Endothelial cell of hepatic sinusoid (primary cell): ENCODE results near the gene TRPV3.
"Not testable (repeated sequence)": the region's sequence is repeated elsewhere in the genome, so short reads cannot be mapped to it uniquely, and the experiment has no call there.

Source experiments
- in situ Hi-C: cut with HindIII; loops from 2 replicates; pipeline ENCODE4 v1.10.0; 2017; ENCODE audit warnings: low sequenced_read_pairs

Gene TRPV3

GRCh38 chr17:3475812-3476610 is 81.6 kb downstream of the TRPV3 start, which contains the start of gene ASPA:
Gene ASPA (plus strand): TSS chr17:3475997. CDS start chr17:3476160, 163 bp downstream.
- in situ Hi-C loops = no loop called here

DNA sequence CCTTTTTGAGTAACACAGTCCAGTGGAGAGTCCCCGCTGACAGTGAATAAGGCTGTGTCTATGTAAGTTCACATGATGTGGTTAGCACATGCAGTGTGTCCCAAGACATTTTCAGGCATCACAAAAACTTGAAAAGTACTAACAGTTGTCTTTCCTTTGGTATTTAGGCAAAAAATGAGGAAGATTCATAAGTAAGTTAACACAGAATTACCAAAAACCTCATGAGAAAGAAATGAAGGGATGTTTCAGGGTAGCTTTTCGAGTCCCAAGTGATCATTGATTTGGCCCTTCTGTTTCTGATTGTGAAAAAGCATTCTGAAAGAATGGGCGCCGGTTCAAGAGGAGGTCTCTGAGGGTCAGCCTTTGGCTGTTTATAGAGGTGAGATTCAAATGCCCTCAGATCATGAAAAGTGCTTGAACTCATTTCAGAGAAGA is 82.3 kb downstream of the TRPV3 start:
- in situ Hi-C loops = no loop called here

DNA sequence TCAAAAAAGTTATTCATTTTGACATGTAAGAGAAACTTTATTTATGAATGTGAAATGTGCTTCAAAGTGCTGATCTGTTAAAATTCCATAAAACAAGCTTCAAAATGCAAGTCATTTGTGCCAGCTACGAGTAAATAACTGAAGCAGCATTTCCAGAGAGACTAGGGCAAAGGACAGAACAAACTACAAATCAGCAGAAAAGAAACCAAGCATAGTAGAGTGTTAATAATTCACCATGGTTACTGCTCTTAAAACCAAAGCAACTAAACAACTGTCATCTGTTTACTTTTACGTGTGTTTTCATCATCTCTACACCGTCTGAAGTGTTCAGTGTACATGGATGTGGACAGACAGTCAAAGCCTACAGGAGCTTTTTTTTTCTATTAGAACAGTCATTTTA is 83.4 kb downstream of the TRPV3 start:
- in situ Hi-C loops = no loop called here

DNA sequence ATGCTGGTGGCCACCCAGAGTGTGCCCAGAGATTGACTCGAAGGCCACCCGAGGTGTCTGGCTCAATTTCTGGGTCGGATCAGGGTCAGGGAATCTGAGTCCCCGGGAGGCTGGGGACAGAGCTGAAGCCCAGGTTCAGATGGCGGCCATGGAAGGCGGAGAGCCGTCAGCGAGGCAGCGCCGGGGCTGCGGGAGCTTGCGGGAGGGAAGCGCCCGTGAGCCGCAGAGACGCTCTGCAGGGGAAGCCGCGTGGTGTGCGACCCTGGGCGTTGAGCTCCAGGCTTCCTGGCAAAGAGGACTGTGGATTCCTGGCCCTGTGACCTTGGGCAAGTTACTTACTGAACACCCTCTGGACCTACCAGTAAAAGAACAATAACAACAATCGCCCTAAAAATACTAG is 85.5 kb downstream of the TRPV3 start:
- in situ Hi-C loops = no loop called here

- in situ Hi-C loops = no loop called here
These were observed 86.0 kb downstream of the TRPV3 start, which contains the start of gene SPATA22 for GRCh38 chr17:3471599-3471998. Gene SPATA22 (minus strand): TSS chr17:3471819. CDS start chr17:3469325, 2,494 bp downstream.

GRCh38 chr17:3469529-3469928 is 88.1 kb downstream of the TRPV3 start:
- in situ Hi-C loops = no loop called here

DNA sequence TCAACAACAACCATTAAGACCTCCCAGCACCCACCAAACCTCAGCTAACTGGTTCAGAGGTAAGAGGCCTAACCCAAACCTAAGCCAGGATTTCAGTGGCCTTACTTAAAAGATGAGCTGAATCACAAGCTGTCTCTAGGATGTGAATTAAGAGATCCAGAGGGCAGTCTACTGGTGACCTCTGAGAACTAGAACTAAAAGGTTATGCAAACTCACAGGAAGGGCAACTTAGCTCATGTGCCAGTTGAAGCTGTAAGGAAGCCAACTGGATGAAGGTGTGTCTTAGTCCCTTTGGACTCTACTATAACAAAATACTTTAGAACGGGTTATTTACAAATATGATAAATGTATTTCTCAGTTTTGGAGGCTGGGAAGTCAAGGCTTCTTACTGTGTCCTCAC is 91.3 kb downstream of the TRPV3 start:
- in situ Hi-C loops = not testable (repeated sequence)
